ENCODE measurements around the gene AQP10.
A peak's percentile ranks its signal among the peaks of the same experiment; 100 is the strongest.
"Not testable (repeated sequence)": the region's sequence is repeated elsewhere in the genome, so short reads cannot be mapped to it uniquely, and the experiment has no call there.

Gene AQP10

GRCh38 chr1:154324669-154325582 lies 4.0 kb downstream of the AQP10 start, which contains the start of gene ATP8B2:
Gene ATP8B2 (plus strand): TSS chr1:154325525. CDS start chr1:154328142, 2,617 bp downstream.
- DNase-seq = peak; percentile 70

- no peak for DNase-seq
Observed at GRCh38 chr1:154325583-154326545, 5.0 kb downstream of the AQP10 start.

- DNase-seq = no peak
Observed at GRCh38 chr1:154326546-154327465, 5.9 kb downstream of the AQP10 start.

- peak; percentile 49 for DNase-seq
Observed at GRCh38 chr1:154327466-154328317, 6.8 kb downstream of the AQP10 start.

- peak; percentile 76 for DNase-seq
Observed at GRCh38 chr1:154328318-154329151, 7.6 kb downstream of the AQP10 start.

GRCh38 chr1:154329152-154329521 lies 8.2 kb downstream of the AQP10 start:
- no peak for DNase-seq

GRCh38 chr1:154329551-154330131 lies 8.7 kb downstream of the AQP10 start:
- DNase-seq = no peak

- no peak for DNase-seq
Observed at GRCh38 chr1:154330669-154331068, 9.8 kb downstream of the AQP10 start.

- no peak for DNase-seq
Observed at GRCh38 chr1:154334079-154335024, 13.5 kb downstream of the AQP10 start.

- peak; percentile 76 for DNase-seq
Observed at GRCh38 chr1:154335025-154335714, 14.3 kb downstream of the AQP10 start.

- DNase-seq = no peak
Observed at GRCh38 chr1:154337253-154337894, 16.5 kb downstream of the AQP10 start.

GRCh38 chr1:154338875-154339274 lies 18.0 kb downstream of the AQP10 start:
- no peak for DNase-seq

- not testable (repeated sequence) for DNase-seq
Observed at GRCh38 chr1:154341366-154341765, 20.5 kb downstream of the AQP10 start.

- DNase-seq = no peak
Observed at GRCh38 chr1:154342132-154342531, 21.2 kb downstream of the AQP10 start.

- DNase-seq = no peak
Observed at GRCh38 chr1:154342836-154343472, 22.1 kb downstream of the AQP10 start.

- no peak for DNase-seq
Observed at GRCh38 chr1:154344977-154345837, 24.3 kb downstream of the AQP10 start.

All from NCI-H1105 (cell line).